H1 (cell line): ENCODE data around the gene HDAC8. TPM values are rescaled to one million over a fixed set of nuclear protein-coding genes. Genes with fewer than 3 reads are reported as not detected.

Experiments
- CTCF ChIA-PET: fragments of 300-600 bp; sonication (Branson Sonifier 250); formaldehyde crosslinking; loops from one replicate; lab custom pipeline; 2021; ENCODE audit not compliant: partially characterized antibody; lab: Charles Lee
- POLR2A ChIA-PET: fragments of 300-600 bp; sonication (Branson Sonifier 250); formaldehyde crosslinking; loops from one replicate; lab custom pipeline; 2021; ENCODE audit warnings: inconsistent platforms; ENCODE audit not compliant: partially characterized antibody; lab: Charles Lee
- DNase-seq, 2 experiments: peaks; one replicate each; pipeline versions ENCODE4 v3.0.0 to v3.0.0-alpha.2; 2010 to 2022; ENCODE audit warnings: low spot score in 2 of 2, low read depth in 1 of 2, mixed read lengths in 1 of 2
- FAIRE-seq: peaks from 2 replicates; lab custom pipeline; 2011; peaks lifted over from hg19 to GRCh38; lab: Jason Lieb, UNC
- H2AFZ ChIP-seq: 2 replicates; pipeline ENCODE4 v1.8.1; 2012; ENCODE audit warnings: low read length, inconsistent platforms
- H2AK5ac ChIP-seq: 2 replicates; pipeline ENCODE4 v1.6.1; 2013; ENCODE audit warnings: low read depth, low read length
- H2BK120ac ChIP-seq: replicated peaks from 2 replicates; pipeline ENCODE3; 2013; ENCODE audit warnings: low read depth, low read length, inconsistent platforms
- H2BK12ac ChIP-seq: 2 replicates; pipeline ENCODE4 v1.6.1; 2013; ENCODE audit warnings: low read depth, low read length
- H2BK15ac ChIP-seq: 2 replicates; pipeline ENCODE4 v1.6.1; 2013; ENCODE audit warnings: low read length
- H2BK20ac ChIP-seq: 2 replicates; pipeline ENCODE4 v1.6.1; 2013; ENCODE audit warnings: low read length
- H2BK5ac ChIP-seq: 2 replicates; pipeline ENCODE4 v1.6.1; 2013; ENCODE audit warnings: low read depth, low read length
- H3K14ac ChIP-seq: 2 replicates; pipeline ENCODE4 v1.6.1; 2013; ENCODE audit warnings: inconsistent platforms; ENCODE audit not compliant: insufficient read length
- H3K18ac ChIP-seq: 2 replicates; pipeline ENCODE4 v1.6.1; 2013; ENCODE audit warnings: low read length; ENCODE audit errors: extremely low read depth
- H3K23ac ChIP-seq: 2 replicates; pipeline ENCODE4 v1.6.1; 2013; ENCODE audit warnings: inconsistent platforms; ENCODE audit not compliant: insufficient read length
- H3K23me2 ChIP-seq: 2 replicates; pipeline ENCODE4 v1.6.1; 2013; ENCODE audit warnings: low read depth, low read length
- H3K27ac ChIP-seq: 2 replicates; pipeline ENCODE4 v1.6.1; 2011; ENCODE audit warnings: low read depth, low read length, inconsistent platforms
- H3K27me3 ChIP-seq, 4 experiments: replicated peaks in 1 of 4; 1 replicate in 1 of 4; 2 replicates in 3 of 4; pipeline versions ENCODE4 v1.6.1 to v1.8.1; 2011 to 2013; ENCODE audit warnings: low read length in 3 of 4, mild to moderate bottlenecking in 3 of 4, inconsistent platforms in 2 of 4, mixed read lengths in 2 of 4, moderate library complexity in 1 of 4; ENCODE audit not compliant: control insufficient read depth in 3 of 4, insufficient read depth in 3 of 4; ENCODE audit errors: extremely low read depth in 1 of 4
- H3K36me3 ChIP-seq, 4 experiments: 2 replicates each; pipeline versions ENCODE4 v1.6.1 to v1.8.1; 2011 to 2013; ENCODE audit warnings: mild to moderate bottlenecking in 4 of 4, low read length in 3 of 4, moderate library complexity in 2 of 4, control low read depth in 1 of 4, inconsistent platforms in 1 of 4; ENCODE audit not compliant: insufficient read depth in 4 of 4, control insufficient read depth in 2 of 4
- H3K4ac ChIP-seq: replicated peaks from 2 replicates; pipeline ENCODE3; 2013; ENCODE audit warnings: low read length, low read depth, mixed read lengths, inconsistent platforms; ENCODE audit not compliant: insufficient read length
- H3K4me1 ChIP-seq, 4 experiments: replicated peaks in 1 of 4; 1 replicate in 1 of 4; 2 replicates in 3 of 4; pipeline versions ENCODE4 v1.6.1 to v1.8.1; 2011 to 2013; ENCODE audit warnings: low read length in 3 of 4, inconsistent platforms in 2 of 4, mixed read lengths in 1 of 4; ENCODE audit not compliant: insufficient read depth in 4 of 4, control insufficient read depth in 3 of 4
- H3K4me2 ChIP-seq, 2 experiments: 2 replicates each; pipeline versions ENCODE4 v1.6.1 to v1.8.1; 2011 to 2013; ENCODE audit warnings: low read depth in 2 of 2, low read length in 2 of 2, control low read depth in 1 of 2, inconsistent platforms in 1 of 2, mild to moderate bottlenecking in 1 of 2; ENCODE audit not compliant: insufficient read depth in 1 of 2
- H3K4me3 ChIP-seq, 4 experiments: fragments of 200-600, 300-600 bp in 1 of 4; sonication (generic), shearing (Covaris generic), sonication (Bioruptor Twin) in 1 of 4; 2 replicates each; pipeline versions ENCODE4 v1.5.1 to v1.8.1; 2011 to 2016; ENCODE audit warnings: low read length in 4 of 4, low read depth in 3 of 4, control low read depth in 2 of 4, inconsistent platforms in 2 of 4, mild to moderate bottlenecking in 2 of 4, mixed read lengths in 1 of 4, moderate library complexity in 1 of 4; ENCODE audit not compliant: insufficient read depth in 2 of 4; ENCODE audit errors: extremely low read depth in 1 of 4
- H3K56ac ChIP-seq: replicated peaks from 2 replicates; pipeline ENCODE3; 2013; ENCODE audit warnings: low read depth, mild to moderate bottlenecking, mixed read lengths, low read length, inconsistent platforms; ENCODE audit not compliant: insufficient read length
- H3K79me1 ChIP-seq: 2 replicates; pipeline ENCODE4 v1.6.1; 2013; ENCODE audit warnings: low read depth, low read length, control low read depth
- H3K79me2 ChIP-seq, 2 experiments: 2 replicates each; pipeline versions ENCODE4 v1.6.1 to v1.8.1; 2012 to 2013; ENCODE audit warnings: low read length in 2 of 2, mild to moderate bottlenecking in 2 of 2, inconsistent platforms in 1 of 2; ENCODE audit not compliant: insufficient read depth in 2 of 2, control insufficient read depth in 1 of 2
- H3K9ac ChIP-seq, 4 experiments: replicated peaks in 1 of 4; 1 replicate in 1 of 4; 2 replicates in 3 of 4; pipeline versions ENCODE4 v1.6.1 to v1.8.1; 2011 to 2013; ENCODE audit warnings: low read depth in 3 of 4, low read length in 3 of 4, control low read depth in 2 of 4, mild to moderate bottlenecking in 2 of 4, moderate library complexity in 2 of 4, inconsistent platforms in 1 of 4; ENCODE audit errors: extremely low read depth in 1 of 4
- H3K9me3 ChIP-seq, 2 experiments: 2 replicates each; pipeline versions ENCODE4 v1.6.1 to v1.8.1; 2012 to 2013; ENCODE audit warnings: mild to moderate bottlenecking in 2 of 2, moderate library complexity in 2 of 2, control low read depth in 1 of 2, inconsistent platforms in 1 of 2, low read depth in 1 of 2, low read length in 1 of 2, mixed read lengths in 1 of 2; ENCODE audit not compliant: insufficient read depth in 2 of 2
- H4K20me1 ChIP-seq, 2 experiments: replicated peaks in 1 of 2; 2 replicates each; pipeline versions ENCODE3 to v1.8.1; 2011 to 2013; ENCODE audit warnings: inconsistent platforms in 2 of 2, low read length in 2 of 2, mild to moderate bottlenecking in 1 of 2; ENCODE audit not compliant: insufficient read depth in 2 of 2, control insufficient read depth in 1 of 2
- H4K5ac ChIP-seq: 2 replicates; pipeline ENCODE4 v1.6.1; 2013; ENCODE audit warnings: low read length, low read depth, mixed read lengths, inconsistent platforms; ENCODE audit not compliant: insufficient read length
- H4K8ac ChIP-seq: 2 replicates; pipeline ENCODE4 v1.8.0; 2013; ENCODE audit warnings: mild to moderate bottlenecking, moderate library complexity, low read length, inconsistent platforms; ENCODE audit not compliant: insufficient read depth; ENCODE audit errors: extremely low read depth
- H4K91ac ChIP-seq: replicated peaks from 2 replicates; pipeline ENCODE3; 2013; ENCODE audit warnings: low read length, mixed read lengths, inconsistent platforms; ENCODE audit not compliant: insufficient read length
- SIRT6 ChIP-seq: IDR thresholded peaks from one replicate; pipeline ENCODE4 v1.7.1; 2012; ENCODE audit warnings: low read length, inconsistent platforms
- WGBS, 2 experiments: shearing (Covaris generic) in 1 of 2; methylation state at CpG; one replicate each; pipeline versions ENCODE4 v1.1.6 to v1.1.7; 2013 to 2015; ENCODE audit warnings: low lambda C conversion rate in 2 of 2, mixed read lengths in 2 of 2, inconsistent platforms in 1 of 2, low coverage in 1 of 2, missing lambda C conversion rate in 1 of 2; ENCODE audit not compliant: insufficient replicate concordance in 2 of 2, insufficient coverage in 1 of 2, insufficient read length in 1 of 2; ENCODE audit errors: extremely low coverage in 1 of 2, missing lambda C conversion rate in 1 of 2; 5-methylcytosine and 5-hydroxymethylcytosine counted together
- polyA plus RNA-seq, 7 experiments: library from polyadenylated mRNA; depleted of rRNA in 3 of 7; stranded (reverse) in 5 of 7; unstranded in 2 of 7; fragments of >200 nt in 5 of 7; fragments of 200-250 nt in 2 of 7; gene quantifications; 1 replicate in 5 of 7; 2 replicates in 1 of 7; 4 replicates in 1 of 7; pipeline versions ENCODE4 v1.2.1 to v1.2.3, GENCODE V29; 2011 to 2013; ENCODE audit warnings: missing spikeins in 2 of 7, mixed read lengths in 2 of 7
- total RNA-seq: library from RNA; stranded (reverse); fragmentation: NEBNext Ultra II Directional; extraction: Animal tissue kit (Norgen Biotek cat#: 25700); gene quantifications from 2 replicates; pipeline ENCODE4 v1.2.1, GENCODE V29; 2021

The HDAC8 gene
- total and polyA plus RNA-seq, 2 of the 8 experiments (the other 6 are each of a cell fraction or from before 2014, with no cell fraction given): 9.7 to 20.3 TPM

- no peaks in the 10 kb centered on the region for H3K36me3 ChIP-seq
- no peak for DNase-seq
- no peak for TF ChIP-seq SIRT6
- TF ChIP-seq, all 59 proteins: peak for 0
- Histone ChIP-seq H4K8ac (no peak overlapping the region), H3K27me3 (no peaks in the 10 kb centered on the region), H2BK15ac (no peak overlapping the region), H3K4ac (no peak overlapping the region), H3K9ac (no peak overlapping the region), H3K18ac (no peak overlapping the region), H3K56ac (no peak overlapping the region), H3K27ac (no peak overlapping the region), H3K23me2 (no peaks in the 10 kb centered on the region), H2BK5ac (no peak overlapping the region), H3K14ac (no peak overlapping the region), H2BK120ac (no peak overlapping the region), H4K5ac (no peak overlapping the region), H3K4me2 (no peak overlapping the region), H2BK20ac (no peak overlapping the region), H3K4me3 (no peak overlapping the region), H4K20me1 (no peaks in the 10 kb centered on the region), H2AFZ (no peak overlapping the region), H4K91ac (no peak overlapping the region), H2BK12ac (no peak overlapping the region), H3K9me3 (no peaks in the 10 kb centered on the region), H3K79me1 (no peaks in the 10 kb centered on the region), H3K79me2 (no peaks in the 10 kb centered on the region), H2AK5ac (no peak overlapping the region), H3K4me1 (no peaks in the 10 kb centered on the region), H3K23ac (no peak overlapping the region)
- CTCF ChIA-PET: interaction anchor here (0.9 kb wide), 1 partner anchor 10 kb away, joined by 4 read pairs; no protein-coding TSS in a partner anchor
- FAIRE-seq: no peak
- 56% methylated on average over 1 of the region's 1 CpG; no CpG with 5 or more reads in 1 of the 2 experiments for WGBS, 2 experiments
- POLR2A ChIA-PET: no interaction called here
Observed at GRCh38 chrX:72621163-72621562, 48.5 kb upstream of the HDAC8 start.
